SU-DHL-6 (cell line): ENCODE measurements around the gene RFTN1.
"Not testable (repeated sequence)": the region's sequence is repeated elsewhere in the genome, so short reads cannot be mapped to it uniquely, and the experiment has no call there.

Experiments used
- H2AFZ ChIP-seq: fragments of 200-600 bp; sonication (generic); 2 replicates; pipeline ENCODE4 v1.6.1; 2014; ENCODE audit warnings: low read depth, mild to moderate bottlenecking, moderate library complexity, mixed read lengths, antibody characterized with exemption, low read length; ENCODE audit not compliant: severe bottlenecking
- H3F3A ChIP-seq: fragments of 200-600 bp; shearing (Covaris generic); 2 replicates; pipeline ENCODE4 v1.6.0; 2016; ENCODE audit warnings: antibody characterized with exemption, mild to moderate bottlenecking; ENCODE audit not compliant: insufficient read depth
- H3K27ac ChIP-seq: fragments of 200-600 bp; sonication (generic); 2 replicates; pipeline ENCODE4 v1.5.1; 2016; ENCODE audit warnings: low read depth, mild to moderate bottlenecking, low read length, moderate library complexity, mixed read lengths
- H3K27me3 ChIP-seq: fragments of 200-600 bp; sonication (generic), shearing (Covaris generic); 2 replicates; pipeline ENCODE4 v1.6.0; 2014; ENCODE audit warnings: mild to moderate bottlenecking, low read length
- H3K36me3 ChIP-seq: fragments of 200-600 bp; sonication (generic); 2 replicates; pipeline ENCODE4 v1.6.1; 2014; ENCODE audit warnings: mild to moderate bottlenecking, low read length, mixed read lengths
- H3K4me2 ChIP-seq: fragments of 300-600, 200-600 bp; shearing (Covaris generic), sonication (generic); 2 replicates; pipeline ENCODE4 v1.6.0; 2014; ENCODE audit warnings: low read length, low read depth, mild to moderate bottlenecking; ENCODE audit not compliant: poor library complexity, severe bottlenecking
- H3K4me3 ChIP-seq: fragments of 200-600 bp; sonication (generic); 2 replicates; pipeline ENCODE4 v1.5.1; 2014; ENCODE audit warnings: antibody characterized with exemption, low read length, mild to moderate bottlenecking, mixed read lengths; ENCODE audit not compliant: insufficient read depth, poor library complexity, severe bottlenecking
- H3K79me2 ChIP-seq: fragments of 200-600 bp; sonication (generic); 2 replicates; pipeline ENCODE4 v1.6.1; 2014; ENCODE audit warnings: mild to moderate bottlenecking, low read length, moderate library complexity; ENCODE audit not compliant: insufficient read depth
- H3K9ac ChIP-seq: fragments of 200-600 bp; sonication (generic); 2 replicates; pipeline ENCODE4 v1.7.0; 2014; ENCODE audit warnings: mild to moderate bottlenecking, low read length
- H3K9me2 ChIP-seq: fragments of 200-600 bp; sonication (generic); replicated peaks from 2 replicates; pipeline ENCODE4 v1.6.1; 2014; ENCODE audit warnings: low read length; ENCODE audit not compliant: insufficient read depth
- H3K9me3 ChIP-seq: fragments of 200-600 bp; sonication (generic); 2 replicates; pipeline ENCODE4 v1.6.1; 2014; ENCODE audit warnings: low read length, mixed read lengths; ENCODE audit not compliant: insufficient read depth
- H4K20me1 ChIP-seq: fragments of 200-600 bp; sonication (generic); 2 replicates; pipeline ENCODE4 v1.6.1; 2014; ENCODE audit warnings: low read depth, mild to moderate bottlenecking, antibody characterized with exemption, low read length, moderate library complexity, mixed read lengths
- EZH2phosphoT487 ChIP-seq: fragments of 200-600 bp; sonication (generic), shearing (Covaris generic); conservative IDR thresholded peaks from 2 replicates; pipeline ENCODE4 v1.6.1; 2018; ENCODE audit warnings: mild to moderate bottlenecking, antibody characterized with exemption, low read length, moderate library complexity, mixed read lengths
- TF ChIP-seq, protein P1 (sequence below): fragments of 200-600 bp; sonication (generic); IDR thresholded peaks from one replicate; pipeline ENCODE4 v1.5.1; 2017; ENCODE audit warnings: antibody characterized with exemption, mild to moderate bottlenecking, low read length, moderate library complexity; ENCODE audit not compliant: insufficient read depth, poor library complexity, severe bottlenecking

The RFTN1 gene

DNA sequence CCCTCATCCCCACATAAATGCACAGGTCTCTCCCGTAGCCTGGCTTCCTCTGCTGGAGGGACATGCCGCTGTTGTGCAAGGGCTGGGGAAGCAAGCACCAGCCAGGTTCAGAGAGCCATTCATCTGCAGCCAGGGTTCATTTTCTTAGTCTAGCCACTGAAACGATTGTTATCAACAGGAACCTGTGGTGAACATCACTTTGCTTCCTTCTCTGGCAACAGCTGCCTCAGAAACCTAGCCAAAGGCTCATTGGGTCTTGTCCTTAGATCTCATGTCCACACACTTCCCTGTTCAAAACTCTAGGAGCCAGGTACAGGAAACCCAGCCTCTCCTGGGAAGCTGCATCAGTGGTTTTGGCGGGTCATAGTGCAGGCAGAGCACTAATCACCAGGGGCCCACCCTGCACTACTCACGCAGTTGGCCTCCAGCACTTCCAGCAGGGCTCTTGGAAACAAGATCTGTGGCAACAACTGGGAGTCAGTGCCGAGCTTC is 201.5 kb downstream of the RFTN1 start:
- H3K9me3 ChIP-seq: no peaks in the 10 kb centered on the region
- peaks cover 23% of the 10 kb centered on the region for H3K36me3 ChIP-seq
- no peaks in the 10 kb centered on the region for H4K20me1 ChIP-seq
- no peak overlapping the region for H3K4me3 ChIP-seq
- no peak overlapping the region for H3K9ac ChIP-seq
- H3K79me2 ChIP-seq: no peaks in the 10 kb centered on the region
- H2AFZ ChIP-seq: no peak overlapping the region
- no peaks in the 10 kb centered on the region for H3K27me3 ChIP-seq
- H3K9me2 ChIP-seq: no peaks in the 10 kb centered on the region
- peaks cover 55% of the 10 kb centered on the region for H3F3A ChIP-seq
- H3K27ac ChIP-seq: peak overlapping the region; percentile 0; the same call in 1 of the 2 replicates
- TF ChIP-seq EZH2phosphoT487: no peak
- TF ChIP-seq, protein P1, sequence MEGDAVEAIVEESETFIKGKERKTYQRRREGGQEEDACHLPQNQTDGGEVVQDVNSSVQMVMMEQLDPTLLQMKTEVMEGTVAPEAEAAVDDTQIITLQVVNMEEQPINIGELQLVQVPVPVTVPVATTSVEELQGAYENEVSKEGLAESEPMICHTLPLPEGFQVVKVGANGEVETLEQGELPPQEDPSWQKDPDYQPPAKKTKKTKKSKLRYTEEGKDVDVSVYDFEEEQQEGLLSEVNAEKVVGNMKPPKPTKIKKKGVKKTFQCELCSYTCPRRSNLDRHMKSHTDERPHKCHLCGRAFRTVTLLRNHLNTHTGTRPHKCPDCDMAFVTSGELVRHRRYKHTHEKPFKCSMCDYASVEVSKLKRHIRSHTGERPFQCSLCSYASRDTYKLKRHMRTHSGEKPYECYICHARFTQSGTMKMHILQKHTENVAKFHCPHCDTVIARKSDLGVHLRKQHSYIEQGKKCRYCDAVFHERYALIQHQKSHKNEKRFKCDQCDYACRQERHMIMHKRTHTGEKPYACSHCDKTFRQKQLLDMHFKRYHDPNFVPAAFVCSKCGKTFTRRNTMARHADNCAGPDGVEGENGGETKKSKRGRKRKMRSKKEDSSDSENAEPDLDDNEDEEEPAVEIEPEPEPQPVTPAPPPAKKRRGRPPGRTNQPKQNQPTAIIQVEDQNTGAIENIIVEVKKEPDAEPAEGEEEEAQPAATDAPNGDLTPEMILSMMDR: no peak
- H3K4me2 ChIP-seq: no peak overlapping the region

DNA sequence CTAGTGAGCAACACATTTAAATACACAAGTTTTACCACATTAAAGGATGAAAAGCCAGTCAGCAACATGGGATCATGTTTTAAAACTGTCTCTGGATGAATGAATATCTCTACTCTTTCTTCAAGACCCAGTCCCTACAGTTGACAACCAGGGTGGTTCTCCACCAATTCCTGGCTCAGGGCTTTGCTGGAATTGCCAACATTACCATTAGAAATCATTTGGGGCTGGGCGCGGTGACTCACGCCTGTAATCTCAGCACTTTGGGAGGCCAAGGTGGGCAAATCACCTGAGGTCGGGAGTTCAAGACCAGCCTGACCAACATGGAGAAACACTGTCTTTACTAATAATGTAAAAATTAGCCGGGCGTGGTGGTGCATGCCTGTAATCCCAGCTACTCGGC is 203.0 kb downstream of the RFTN1 start:
- H3K9me2 ChIP-seq, H3K79me2 ChIP-seq: not testable (repeated sequence)
- H3K27ac ChIP-seq: peak overlapping the region; percentile 24

DNA sequence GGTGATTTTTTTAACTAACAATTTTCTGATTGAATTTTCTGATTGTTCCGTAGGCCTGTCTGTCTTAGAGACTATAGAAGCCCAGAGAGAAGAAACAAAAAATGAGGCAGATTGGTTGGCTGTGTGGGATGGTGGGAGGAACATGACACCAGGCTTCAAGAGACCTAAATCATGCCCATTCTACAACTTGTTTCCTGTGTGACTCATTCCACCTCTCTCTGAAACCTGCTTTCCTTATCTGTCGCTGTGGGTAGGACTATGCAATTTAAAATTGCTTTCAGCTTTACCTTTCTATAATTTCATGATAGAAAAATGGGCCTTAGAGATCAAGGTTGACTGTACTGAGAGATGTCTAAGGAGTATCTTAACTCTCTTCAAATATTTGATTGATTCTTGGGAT is 203.9 kb downstream of the RFTN1 start:
- no peak overlapping the region for H3K4me2 ChIP-seq
- no peak overlapping the region for H2AFZ ChIP-seq
- no peaks in the 10 kb centered on the region for H3K79me2 ChIP-seq
- no peaks in the 10 kb centered on the region for H3K9me2 ChIP-seq
- H3K9me3 ChIP-seq: no peaks in the 10 kb centered on the region
- H3K36me3 ChIP-seq: peaks cover 10% of the 10 kb centered on the region
- no peaks in the 10 kb centered on the region for H3K27me3 ChIP-seq
- TF ChIP-seq, protein P1: no peak
- TF ChIP-seq EZH2phosphoT487: no peak
- peaks cover 70% of the 10 kb centered on the region for H3F3A ChIP-seq
- H3K27ac ChIP-seq: peak overlapping the region; percentile 24; the same call in 1 of the 2 replicates
- no peaks in the 10 kb centered on the region for H4K20me1 ChIP-seq
- H3K4me3 ChIP-seq: no peak overlapping the region
- no peak overlapping the region for H3K9ac ChIP-seq

More for the DNA sequence above, 203.0 kb downstream of the RFTN1 start:
- not testable (repeated sequence) for H2AFZ ChIP-seq, H4K20me1 ChIP-seq, H3K9me3 ChIP-seq, H3K4me3 ChIP-seq, H3K27me3 ChIP-seq, H3K4me2 ChIP-seq, H3K9ac ChIP-seq
- peaks cover 71% of the 10 kb centered on the region for H3F3A ChIP-seq
- H3K36me3 ChIP-seq: peaks cover 17% of the 10 kb centered on the region

DNA sequence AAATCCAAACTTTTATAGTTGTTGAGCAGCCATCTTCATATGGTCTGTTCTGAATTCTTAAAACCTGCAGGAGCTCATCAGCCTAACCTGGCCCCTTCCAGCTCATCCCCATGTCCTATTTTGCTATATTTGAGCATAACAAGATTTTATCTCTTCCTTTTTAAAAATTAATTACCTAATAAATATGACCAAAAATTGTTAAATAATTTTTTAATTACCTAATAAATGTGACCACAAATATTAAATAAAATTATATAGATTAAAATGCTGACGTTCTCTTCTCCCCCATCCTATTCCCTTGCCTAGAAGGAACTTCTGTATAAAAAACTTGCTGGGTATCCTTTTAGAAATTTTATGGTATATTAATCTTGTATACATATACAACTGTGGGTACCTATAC is 204.8 kb downstream of the RFTN1 start:
- Histone ChIP-seq H3K9me3 (no peaks in the 10 kb centered on the region), H3K4me3 (no peak overlapping the region), H3K9ac (no peak overlapping the region), H2AFZ (no peak overlapping the region), H3K4me2 (no peak overlapping the region), H3K79me2 (no peaks in the 10 kb centered on the region), H3K9me2 (no peaks in the 10 kb centered on the region), H3F3A (peaks cover 68% of the 10 kb centered on the region), H3K27me3 (no peaks in the 10 kb centered on the region), H3K36me3 (peaks cover 4% of the 10 kb centered on the region; the same call in 1 of the 2 replicates), H4K20me1 (no peaks in the 10 kb centered on the region), H3K27ac (peak overlapping the region; percentile 24; the same call in 1 of the 2 replicates)
- no peak for TF ChIP-seq EZH2phosphoT487
- TF ChIP-seq, protein P1: no peak
